Frontal cortex (tissue), 4 donors: Measurements from ENCODE around the gene OR51A7. TPM values are rescaled to one million over a fixed set of nuclear protein-coding genes. Genes with fewer than 3 reads are reported as not detected.
"Not testable (repeated sequence)": the region's sequence is repeated elsewhere in the genome, so short reads cannot be mapped to it uniquely, and the experiment has no call there.

Experiments used
- DNase-seq, 2 donors: peaks; one replicate each; pipeline ENCODE4 v3.0.0; 2012; ENCODE audit warnings: low spot score in 2 of 2
- FAIRE-seq: peaks from 2 replicates; lab custom pipeline; 2012; peaks lifted over from hg19 to GRCh38; lab: Jason Lieb, UNC
- total RNA-seq: library from RNA; depleted of rRNA; stranded (reverse); fragments of >200 nt; gene quantifications from one replicate; pipeline ENCODE4 v1.2.3, GENCODE V29; 2014
- donor health status: control.
- donor health status: control.
- donor health status: control.

The OR51A7 gene
- total RNA-seq, 1 donor from 2014 or later = not detected

- DNase-seq = no peak
- no peak for FAIRE-seq
These were observed 33.2 kb downstream of the OR51A7 start for GRCh38 chr11:4936745-4937144.

- DNase-seq = no peak
- no peak for FAIRE-seq
These were observed 43.9 kb downstream of the OR51A7 start, which contains the start of gene OR51A4 for GRCh38 chr11:4947505-4947904. Gene OR51A4 (minus strand): TSS chr11:4947605. CDS start chr11:4947100, 505 bp downstream.

DNA sequence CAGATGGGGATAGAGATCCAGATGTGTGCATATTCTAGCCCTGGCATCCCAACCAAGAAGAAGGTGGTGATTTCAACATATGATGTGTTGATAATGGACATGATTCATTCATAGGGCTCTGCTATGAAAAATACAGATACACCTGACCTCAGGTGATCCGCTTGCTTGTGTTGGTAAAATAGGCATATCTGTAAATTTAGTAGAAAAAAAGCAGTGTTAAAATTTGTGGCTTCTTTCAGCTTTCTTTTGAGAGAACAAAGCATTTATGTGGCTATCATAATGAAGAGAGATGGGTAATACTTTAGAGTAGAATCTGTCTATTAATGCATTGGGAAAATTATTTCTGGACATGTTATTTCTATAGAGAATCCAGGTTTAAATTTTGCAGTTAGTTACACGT lies 52.0 kb downstream of the OR51A7 start, which contains the start of gene OR51A2:
Gene OR51A2, minus strand, starts transcription at position 101 of the 400 bp plus-strand sequence. Its CDS starts 0 bp downstream, at position 101.
- FAIRE-seq, DNase-seq: not testable (repeated sequence)

DNA sequence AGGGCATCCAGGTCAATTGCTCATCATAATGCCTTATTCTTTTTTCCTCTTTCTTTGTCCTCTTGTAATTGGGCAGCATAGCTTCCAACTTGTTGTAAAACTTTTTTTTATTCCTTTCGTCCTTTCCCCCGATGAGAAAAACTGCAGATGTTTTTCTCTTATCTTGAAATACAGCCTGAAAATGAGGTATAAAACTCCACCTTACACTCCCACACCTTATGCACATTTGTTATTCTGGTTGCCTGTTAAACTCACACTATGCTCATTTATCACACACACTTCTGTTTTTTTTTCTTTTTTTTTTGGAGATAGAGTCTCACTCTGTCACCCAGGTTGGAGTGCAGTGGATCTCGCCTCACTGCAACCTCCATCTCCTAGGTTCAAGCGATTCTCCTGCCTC lies 53.8 kb downstream of the OR51A7 start:
- no peak for DNase-seq
- FAIRE-seq = no peak

Other genes with a start within 250 kb of the OR51A7 start
- gene OR51E2, start 205.9 kb upstream of the OR51A7 start, total RNA-seq = under 0.01 TPM
- not detected for gene MMP26, start 199.0 kb upstream of the OR51A7 start, total RNA-seq
- gene OR51F1, start 133.8 kb upstream of the OR51A7 start, total RNA-seq = not detected
- not detected for gene OR52R1, start 99.4 kb upstream of the OR51A7 start, total RNA-seq
- gene OR51F2, start 82.5 kb upstream of the OR51A7 start, total RNA-seq = not detected
- gene OR51S1, start 54.6 kb upstream of the OR51A7 start, total RNA-seq = not detected
- not detected for gene OR51T1, start 21.9 kb upstream of the OR51A7 start, total RNA-seq
- gene OR51G2, start 15.6 kb downstream of the OR51A7 start, total RNA-seq = not detected
- gene OR51G1, start 20.6 kb downstream of the OR51A7 start, total RNA-seq = not detected
- gene OR51A4, start 43.8 kb downstream of the OR51A7 start, total RNA-seq = not detected
- not detected for gene OR51A2, start 51.9 kb downstream of the OR51A7 start, total RNA-seq
- gene OR51L1, start 91.1 kb downstream of the OR51A7 start, total RNA-seq = not detected
- not detected for gene OR52J3, start 142.7 kb downstream of the OR51A7 start, total RNA-seq
- not detected for gene OR52E2, start 155.8 kb downstream of the OR51A7 start, total RNA-seq
- gene OR52E1, start 165.8 kb downstream of the OR51A7 start, total RNA-seq = not detected
- gene OR52A5, start 234.6 kb downstream of the OR51A7 start, total RNA-seq = not detected